ENCODE measurements around the gene RPS5. TPM values are rescaled to one million over a fixed set of nuclear protein-coding genes. Genes with fewer than 3 reads are reported as not detected.
"Not testable (repeated sequence)": the region's sequence is repeated elsewhere in the genome, so short reads cannot be mapped to it uniquely, and the experiment has no call there.

RPS5 gene
- total RNA-seq, 4 donors from 2014 or later = 1,253 to 2,519 (median 2,306) TPM

- no peak overlapping the region for H3K4me3 ChIP-seq
- H3K4me1 ChIP-seq = peaks cover 7% of the 10 kb centered on the region
- H3K27ac ChIP-seq = no peak overlapping the region
- TF ChIP-seq POLR2A (IDR thresholded peaks at IDR 0.05) (no peak), EP300 (IDR thresholded peaks at IDR 0.05) (no peak), CTCF (IDR thresholded peaks at IDR 0.05) (no peak), POLR2AphosphoS5 (IDR thresholded peaks at IDR 0.05) (no peak)
- peaks cover 21% of the 10 kb centered on the region for H3K36me3 ChIP-seq
- WGBS = 89% methylated on average over 44 of the region's 106 CpGs
- H3K27me3 ChIP-seq = no peaks in the 10 kb centered on the region
- no peaks in the 10 kb centered on the region for H3K9me3 ChIP-seq
- DNase-seq (ENCODE audit: low spot score in 2 of 2) = no peak
Measured at GRCh38 chr19:58367698-58368454, 19.2 kb upstream of the RPS5 start.

- Histone ChIP-seq H3K36me3 (peaks cover 21% of the 10 kb centered on the region), H3K27me3 (no peaks in the 10 kb centered on the region), H3K9me3 (no peaks in the 10 kb centered on the region), H3K4me1 (no peaks in the 10 kb centered on the region), H3K27ac (no peak overlapping the region), H3K4me3 (no peak overlapping the region)
- no peak for DNase-seq (ENCODE audit: low spot score in 2 of 2)
- WGBS = 100% methylated on average over 2 of the region's 68 CpGs
- no peak for TF ChIP-seq CTCF (IDR thresholded peaks at IDR 0.05)
- no peak for TF ChIP-seq EP300 (IDR thresholded peaks at IDR 0.05)
- no peak for TF ChIP-seq POLR2A (IDR thresholded peaks at IDR 0.05)
- no peak for TF ChIP-seq POLR2AphosphoS5 (IDR thresholded peaks at IDR 0.05)
Measured at GRCh38 chr19:58368561-58369360, 18.3 kb upstream of the RPS5 start.

GRCh38 chr19:58372311-58373133, 14.5 kb upstream of the RPS5 start:
- Histone ChIP-seq H3K27me3 (no peaks in the 10 kb centered on the region), H3K27ac (no peak overlapping the region), H3K36me3 (peaks cover 16% of the 10 kb centered on the region), H3K9me3 (no peaks in the 10 kb centered on the region), H3K4me3 (no peak overlapping the region), H3K4me1 (no peaks in the 10 kb centered on the region)
- DNase-seq (ENCODE audit: low spot score in 2 of 2) = no peak
- 71% methylated on average over 15 of the region's 15 CpGs for WGBS
- TF ChIP-seq POLR2A (IDR thresholded peaks at IDR 0.05) (no peak), POLR2AphosphoS5 (IDR thresholded peaks at IDR 0.05) (no peak), EP300 (IDR thresholded peaks at IDR 0.05) (no peak), CTCF (IDR thresholded peaks at IDR 0.05) (no peak)

- Histone ChIP-seq H3K4me1 (no peaks in the 10 kb centered on the region), H3K36me3 (peaks cover under 1% of the 10 kb centered on the region), H3K9me3 (no peaks in the 10 kb centered on the region), H3K4me3 (no peak overlapping the region), H3K27me3 (no peaks in the 10 kb centered on the region), H3K27ac (no peak overlapping the region)
- DNase-seq (ENCODE audit: low spot score in 2 of 2) = no peak
- TF ChIP-seq EP300 (IDR thresholded peaks at IDR 0.05) (no peak), POLR2AphosphoS5 (IDR thresholded peaks at IDR 0.05) (no peak), CTCF (IDR thresholded peaks at IDR 0.05) (no peak), POLR2A (IDR thresholded peaks at IDR 0.05) (no peak)
- 81% methylated on average over 4 of the region's 4 CpGs for WGBS
Measured at GRCh38 chr19:58374200-58374599, 12.9 kb upstream of the RPS5 start.

- not testable (repeated sequence) for H3K36me3 ChIP-seq; DNase-seq (ENCODE audit: low spot score in 2 of 2); H3K27ac ChIP-seq; H3K4me3 ChIP-seq; H3K27me3 ChIP-seq; H3K9me3 ChIP-seq
- 86% methylated on average over 7 of the region's 7 CpGs for WGBS
- peaks cover 16% of the 10 kb centered on the region for H3K4me1 ChIP-seq
Measured at GRCh38 chr19:58376724-58377123, 10.3 kb upstream of the RPS5 start.

All from suprapubic skin (tissue), 4 donors.